HG02571 (cell line): ENCODE data around the gene WNT7A.

Experiments used
- ATAC-seq: cut with Tn5 transposase; IDR thresholded peaks from one replicate; pipeline ENCODE4 v1.9.1; 2021; ENCODE audit warnings: mild to moderate bottlenecking, moderate library complexity; ENCODE audit not compliant: unreplicated experiment

WNT7A gene

DNA sequence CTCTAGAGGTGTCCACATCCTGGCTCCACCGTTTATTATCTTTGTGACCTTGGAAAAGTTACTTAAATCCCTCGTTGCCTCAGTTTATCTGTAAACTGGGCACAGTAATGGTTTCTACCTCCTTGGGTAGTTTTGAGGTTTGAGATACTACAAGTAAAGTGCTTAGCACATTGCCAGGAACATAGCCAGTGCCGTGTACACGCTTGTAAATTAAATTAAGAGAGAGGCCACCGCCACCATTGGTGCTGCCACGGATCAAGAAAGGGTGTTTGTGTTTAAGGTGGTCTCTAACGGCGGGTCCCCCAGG, 5.8 kb upstream of the WNT7A start:
- ATAC-seq = no peak

DNA sequence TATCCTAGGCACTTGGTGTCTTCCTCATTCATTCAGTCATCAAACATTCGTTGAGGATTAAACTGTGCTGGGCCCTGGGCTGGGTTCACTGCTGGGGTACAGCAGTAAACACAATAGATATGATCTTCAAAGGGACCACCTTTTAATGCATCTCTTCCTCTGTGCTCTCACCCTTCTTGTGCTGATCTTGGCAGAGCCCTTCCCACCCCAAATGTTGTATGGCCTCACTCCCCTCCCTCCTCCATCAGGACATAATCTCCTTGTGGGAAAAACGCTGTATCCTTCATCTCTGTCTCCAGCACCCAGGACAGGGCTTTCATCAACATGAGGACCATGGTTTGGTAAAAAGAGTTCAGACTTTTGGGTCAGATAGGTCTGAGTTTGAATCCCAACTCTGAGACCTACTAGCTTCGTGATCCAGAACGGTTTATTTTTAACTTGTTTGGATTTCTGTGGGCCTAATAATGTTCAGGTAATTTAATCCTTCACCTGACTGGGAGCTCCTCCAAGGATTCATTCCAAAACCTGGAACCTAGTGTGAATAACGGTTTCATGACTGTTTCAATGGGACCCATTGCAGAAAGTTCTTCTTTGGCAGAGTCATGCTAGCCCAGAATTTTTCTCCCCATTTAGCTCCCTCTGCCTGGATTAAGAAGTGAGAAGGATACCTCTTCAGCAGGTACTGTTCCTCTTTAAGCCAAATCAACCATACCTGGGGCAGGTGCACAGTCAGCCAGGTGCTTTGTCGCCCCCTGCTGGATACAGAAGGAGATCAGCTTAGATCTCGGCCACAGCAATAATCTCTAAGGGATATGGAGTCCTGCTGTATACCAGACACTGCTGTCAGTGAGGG, 5.2 kb upstream of the WNT7A start:
- no peak for ATAC-seq

DNA sequence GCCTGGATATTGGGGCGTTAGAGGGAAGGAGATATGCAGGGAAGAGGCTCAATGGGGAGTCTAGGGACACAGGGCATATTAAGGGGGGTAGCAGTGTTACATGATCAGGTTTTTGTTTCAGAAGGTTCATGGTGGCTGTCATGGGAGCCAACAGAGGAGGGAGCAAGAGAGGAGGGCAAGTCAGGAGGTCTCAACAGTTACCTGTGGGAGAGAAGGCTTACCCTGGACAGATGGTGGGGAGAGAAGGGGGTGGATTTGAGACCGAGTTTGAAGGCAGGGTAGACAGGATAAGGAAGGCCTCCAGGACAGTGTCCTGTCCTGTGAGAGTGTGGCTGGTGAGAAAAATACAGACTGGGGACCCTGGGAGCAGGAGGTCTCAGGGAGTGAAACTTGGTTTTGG, 3.8 kb upstream of the WNT7A start:
- ATAC-seq = no peak

DNA sequence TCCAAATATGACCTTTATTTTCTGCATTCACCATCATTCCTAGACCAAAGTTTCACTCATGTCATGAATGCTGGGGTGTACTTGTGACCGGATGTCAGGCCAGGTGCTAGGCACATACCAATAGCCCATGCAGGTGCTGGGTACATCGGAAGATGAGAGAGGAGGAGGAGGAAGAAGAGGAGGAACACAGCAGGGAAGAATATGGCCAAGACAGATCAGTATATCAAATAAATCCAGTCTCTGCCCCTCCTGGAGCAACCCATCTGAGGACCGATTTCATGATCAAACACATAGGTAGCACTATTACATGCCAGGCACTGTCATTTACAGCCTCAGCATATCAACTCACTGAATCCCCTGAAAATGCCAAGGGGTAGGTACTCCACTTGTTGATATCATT, 3.0 kb upstream of the WNT7A start:
- ATAC-seq = no peak

DNA sequence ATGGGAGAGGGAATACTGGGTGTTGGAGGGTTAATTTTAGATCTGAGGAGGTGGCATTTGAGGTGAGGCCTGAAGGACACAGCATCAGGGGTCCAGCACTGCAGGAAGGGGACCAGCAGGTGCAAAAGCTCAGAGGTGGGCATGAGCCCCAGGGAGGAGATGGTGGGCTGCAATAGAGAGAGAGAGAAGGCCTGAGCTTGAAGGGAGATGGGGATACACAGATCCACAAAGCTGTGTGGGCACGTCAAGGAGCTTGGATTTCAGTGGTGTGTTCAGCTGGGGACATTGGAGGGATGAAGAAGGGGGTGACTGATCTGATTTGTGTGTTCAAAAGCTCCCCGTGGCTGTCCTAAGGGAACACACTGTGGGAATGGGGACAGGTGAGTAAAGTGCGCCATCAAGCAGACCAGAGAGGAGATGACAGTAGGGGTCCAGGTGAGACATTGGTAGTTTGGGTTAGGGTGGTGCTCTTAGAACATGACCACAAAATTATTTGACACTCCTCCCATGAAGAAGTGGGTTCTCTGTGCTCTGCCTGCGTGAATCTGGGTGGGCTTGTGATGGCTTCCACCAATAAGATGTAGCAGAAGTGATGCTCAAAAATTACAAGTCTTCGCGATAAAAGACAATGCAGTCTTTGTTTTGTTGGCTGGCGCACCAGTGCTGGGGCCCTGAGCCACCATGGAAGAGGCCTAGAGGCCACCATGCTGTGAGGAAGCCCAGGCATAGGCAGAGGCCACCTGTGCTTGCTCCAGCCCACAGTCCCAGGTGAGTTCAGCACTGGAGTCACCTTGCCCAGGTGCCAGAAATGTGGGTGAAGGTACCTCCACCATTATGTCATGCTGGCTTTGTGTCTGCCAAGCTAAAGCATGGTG, 1.9 kb upstream of the WNT7A start:
- no peak for ATAC-seq

DNA sequence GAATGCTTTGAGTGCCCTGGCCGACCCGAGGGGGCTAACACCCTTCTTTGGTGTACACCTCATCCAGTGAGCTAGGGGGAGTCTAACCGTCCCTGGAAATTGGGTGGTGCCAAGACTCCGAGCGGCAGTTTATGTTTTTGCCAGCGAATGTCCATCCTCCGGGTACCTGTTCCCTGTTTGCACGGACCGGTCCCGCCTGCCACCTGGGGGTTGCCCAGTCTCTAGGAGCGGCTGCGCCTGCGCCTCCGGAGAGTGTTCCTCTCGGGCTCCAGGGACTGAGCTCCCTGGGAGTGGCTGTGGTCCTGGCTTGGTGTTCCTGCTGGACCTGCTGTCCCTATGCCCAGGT, 913 bp upstream of the WNT7A start:
- ATAC-seq = no peak

DNA sequence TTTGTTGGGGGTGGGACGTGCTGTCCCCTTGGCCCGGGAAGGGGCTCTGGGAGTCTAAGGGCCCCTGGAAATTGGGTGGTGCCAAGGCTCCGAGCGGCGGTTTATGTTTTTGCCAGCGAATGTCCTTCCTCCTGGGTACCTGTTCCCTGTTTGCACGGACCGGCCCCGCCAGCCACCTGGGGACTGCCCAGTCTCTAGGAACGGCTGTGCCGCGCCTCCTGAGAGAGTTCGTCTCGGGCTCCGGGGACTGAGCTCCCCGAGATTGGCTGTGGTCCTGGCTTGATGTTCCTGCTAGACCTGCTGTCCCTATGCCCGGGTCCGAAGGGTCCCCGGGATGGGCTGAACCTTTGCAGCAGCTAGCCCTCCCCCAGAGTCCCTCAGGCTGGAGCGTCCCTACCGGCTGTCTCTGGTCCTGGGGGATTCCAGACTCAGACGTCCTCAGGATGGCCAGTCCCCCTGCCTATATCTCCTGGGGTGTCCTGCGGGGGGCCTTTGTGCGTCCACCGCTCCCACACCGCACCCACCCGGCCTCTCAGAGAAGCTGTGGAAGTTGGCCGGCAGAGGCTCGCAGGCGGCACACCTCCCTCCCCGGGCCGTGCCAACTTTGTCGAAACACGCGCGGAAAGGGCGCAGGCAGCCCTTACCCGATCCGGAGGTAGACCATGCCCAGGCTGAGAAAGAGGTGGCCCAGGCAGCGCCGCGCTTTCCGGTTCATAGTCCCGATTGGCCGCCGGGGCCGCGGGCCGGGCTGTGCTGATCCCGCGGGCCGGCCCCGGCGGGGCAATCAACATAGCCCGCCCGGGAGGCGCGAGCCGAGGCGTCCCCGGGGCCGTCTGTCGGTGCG, 547 bp downstream of the WNT7A start:
- ATAC-seq = no peak

DNA sequence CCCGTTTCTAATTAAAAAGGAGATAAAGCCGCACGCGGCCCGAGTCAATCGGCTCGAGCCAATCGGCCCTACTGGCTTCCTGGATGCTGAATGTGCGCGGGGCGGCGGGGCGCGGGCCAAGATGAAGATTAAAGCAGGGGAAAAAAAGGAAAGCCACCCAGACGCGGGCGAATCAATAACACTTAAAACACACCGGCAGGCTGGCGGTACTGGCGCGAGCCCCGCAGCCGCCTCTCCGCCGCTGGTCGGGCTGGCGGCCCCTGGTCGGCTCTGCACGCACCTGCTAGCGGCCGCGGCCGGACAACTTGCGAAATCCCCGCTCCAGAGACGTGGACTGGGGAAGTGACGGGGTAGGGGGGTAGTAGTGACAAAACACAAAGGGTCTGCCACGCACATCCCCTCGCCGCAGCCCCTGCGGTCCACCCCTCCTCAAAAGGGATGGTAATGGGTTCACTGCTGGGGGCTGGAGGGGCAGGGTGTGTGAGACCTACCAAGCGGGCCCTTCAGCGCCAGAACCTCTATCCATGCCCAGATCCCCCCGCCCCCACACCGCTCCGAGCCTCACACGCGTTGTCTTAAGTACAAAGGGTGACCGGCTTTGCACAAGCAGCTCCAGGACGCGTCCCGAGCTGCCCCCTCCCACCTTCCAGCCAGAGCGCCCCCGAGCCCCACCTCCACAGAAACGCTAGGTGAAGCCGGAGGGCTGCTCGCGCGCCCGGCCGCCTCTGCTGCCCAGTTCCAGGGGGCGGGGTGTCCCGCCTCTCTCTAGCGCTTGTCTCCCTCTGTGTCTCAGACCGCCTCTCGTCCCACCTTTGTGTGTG, 1.4 kb downstream of the WNT7A start:
- ATAC-seq = no peak

DNA sequence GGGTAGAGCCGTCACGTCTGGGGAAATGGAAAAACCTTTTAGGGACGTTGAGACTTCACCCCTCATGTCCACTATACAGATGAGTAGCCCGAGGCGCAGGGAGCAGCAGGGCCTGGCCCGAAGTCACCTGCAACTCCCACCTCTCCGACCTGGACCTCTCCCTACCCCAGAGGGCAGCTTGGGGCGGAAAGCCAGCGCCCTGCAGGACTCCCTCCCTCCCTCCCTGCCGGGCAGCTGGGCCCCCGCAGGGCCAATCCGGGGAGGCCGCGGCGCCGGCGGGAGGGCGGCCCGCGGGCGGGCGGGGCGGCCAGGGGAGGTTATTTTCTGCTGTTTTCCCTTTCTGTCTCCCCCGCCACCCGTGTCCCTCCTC, 2.0 kb downstream of the WNT7A start:
- ATAC-seq = no peak

DNA sequence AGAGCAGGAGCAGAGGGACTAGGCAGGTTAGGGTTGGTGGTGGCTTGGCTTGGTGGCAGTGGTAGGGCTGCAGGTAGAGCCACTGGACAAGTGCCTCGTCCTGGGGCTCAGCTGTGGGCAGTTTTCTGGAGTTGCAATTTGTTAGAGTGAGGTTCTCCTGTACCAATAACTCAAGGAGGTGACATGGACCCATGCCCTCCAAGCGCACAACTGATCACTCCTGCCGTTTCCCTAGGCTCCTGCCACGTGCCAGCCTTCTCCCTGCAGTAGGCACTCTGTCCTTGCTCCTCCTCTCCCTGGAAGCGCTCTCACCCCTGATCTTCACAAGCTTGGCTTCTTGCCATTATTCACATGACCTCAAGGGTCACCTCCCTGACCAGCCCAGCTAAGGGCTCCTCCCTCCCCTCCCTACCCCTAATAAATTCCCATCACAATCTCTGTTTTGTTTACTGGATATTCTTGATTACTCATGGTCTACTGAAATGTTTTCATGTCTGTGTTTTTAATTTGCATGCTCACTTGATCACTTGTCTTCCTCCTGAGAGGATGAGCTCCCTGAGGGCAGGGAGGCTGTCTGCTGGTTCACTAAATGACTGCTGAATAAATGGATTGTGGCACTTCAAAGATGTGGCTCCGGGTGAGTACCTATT, 3.3 kb downstream of the WNT7A start:
- no peak for ATAC-seq

DNA sequence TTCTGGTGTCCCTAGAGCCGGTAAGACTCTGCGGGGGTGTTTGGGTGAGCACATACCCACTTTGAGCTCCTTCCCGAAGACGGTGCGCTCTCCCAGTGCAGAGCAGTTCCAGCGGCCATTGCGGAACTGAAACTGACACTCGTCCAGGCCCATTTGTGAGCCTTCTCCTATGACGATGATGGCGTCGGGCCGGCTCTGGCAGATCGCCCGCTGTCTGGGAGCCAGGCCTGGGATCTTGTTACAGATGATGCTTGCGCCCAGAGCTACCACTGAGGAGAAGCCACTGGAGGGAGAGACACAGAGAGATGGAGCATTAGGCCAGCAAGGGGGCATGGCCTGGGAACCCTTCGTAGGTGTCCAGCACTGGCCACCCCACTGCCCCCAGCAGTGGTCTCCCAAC, 5.0 kb downstream of the WNT7A start:
- ATAC-seq = no peak

DNA sequence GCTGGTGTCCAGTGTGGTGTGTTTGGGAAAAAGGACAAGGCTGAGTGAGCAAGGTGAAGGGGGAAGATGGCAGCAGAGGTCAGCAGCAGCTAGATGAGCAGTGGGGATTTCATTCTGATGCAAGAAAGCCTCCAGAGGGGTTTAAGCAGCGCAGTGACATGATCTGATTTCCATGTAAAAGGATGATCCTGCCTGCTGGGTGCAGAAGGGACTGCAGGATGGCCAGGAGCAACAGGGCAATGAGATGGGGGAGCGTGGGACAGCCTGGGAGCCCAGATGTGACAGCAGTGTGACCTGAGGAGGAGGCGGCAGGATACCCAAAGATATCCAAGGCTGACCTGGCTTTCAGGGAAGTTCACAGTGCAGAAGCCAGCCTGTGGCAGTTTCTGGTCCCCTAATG, 6.1 kb downstream of the WNT7A start:
- ATAC-seq = no peak

DNA sequence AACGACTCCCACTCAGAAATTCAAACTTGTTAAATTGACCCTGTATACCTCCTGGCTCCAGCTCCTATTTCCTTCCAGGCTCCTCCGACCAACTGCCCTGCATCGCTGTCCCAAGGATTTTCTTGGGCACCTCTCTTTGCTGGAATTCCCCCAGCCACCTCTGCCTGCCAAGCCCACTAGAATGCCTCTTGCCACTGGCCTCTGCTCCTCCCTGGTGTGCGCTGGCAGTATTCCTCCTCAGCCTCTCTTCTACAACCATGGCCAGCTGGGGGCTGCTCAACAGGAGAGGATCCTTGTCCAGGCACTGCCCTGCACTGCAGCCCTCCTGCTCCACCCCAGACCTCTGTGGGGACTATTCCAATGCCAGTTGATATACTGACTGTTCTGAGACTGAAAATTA, 7.4 kb downstream of the WNT7A start:
- no peak for ATAC-seq

DNA sequence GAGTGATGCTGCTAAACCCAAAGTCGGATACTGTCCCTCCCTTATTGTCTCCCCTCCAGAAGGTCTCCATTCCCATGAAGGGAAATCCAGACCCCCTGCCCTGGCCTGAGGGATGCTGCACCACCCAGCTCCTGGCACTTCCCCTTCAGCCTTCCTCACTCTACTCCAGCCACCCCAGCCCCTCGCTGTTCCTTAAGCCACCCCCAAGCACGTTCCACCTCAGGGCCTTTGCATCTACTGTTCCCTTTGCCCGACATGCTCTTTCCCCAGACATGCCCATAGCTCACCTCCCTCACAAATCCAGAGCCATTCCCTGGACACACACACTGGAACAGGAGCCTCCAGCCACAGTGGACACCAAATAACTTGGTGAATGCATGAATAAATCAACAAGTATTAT, 8.1 kb downstream of the WNT7A start:
- no peak for ATAC-seq

DNA sequence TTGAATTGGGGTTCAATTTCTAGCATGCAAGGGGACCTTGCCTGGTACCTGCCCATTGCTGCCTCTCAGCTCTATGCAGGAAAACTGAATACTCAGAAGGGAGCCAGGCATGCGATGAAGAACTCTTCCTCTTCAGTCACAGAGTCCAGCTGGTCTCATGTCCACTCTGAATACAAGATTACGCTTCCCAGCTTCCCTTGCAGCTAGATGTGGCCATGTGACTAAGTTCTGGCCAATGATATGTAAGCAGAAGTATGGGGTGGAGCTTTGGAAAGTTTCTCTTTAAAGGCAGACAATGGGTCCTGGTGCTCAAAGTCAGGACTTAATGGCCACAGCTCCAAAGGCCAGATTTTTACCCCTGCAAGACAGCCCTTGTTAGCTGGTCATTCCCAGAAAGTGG, 9.0 kb downstream of the WNT7A start:
- ATAC-seq = no peak

DNA sequence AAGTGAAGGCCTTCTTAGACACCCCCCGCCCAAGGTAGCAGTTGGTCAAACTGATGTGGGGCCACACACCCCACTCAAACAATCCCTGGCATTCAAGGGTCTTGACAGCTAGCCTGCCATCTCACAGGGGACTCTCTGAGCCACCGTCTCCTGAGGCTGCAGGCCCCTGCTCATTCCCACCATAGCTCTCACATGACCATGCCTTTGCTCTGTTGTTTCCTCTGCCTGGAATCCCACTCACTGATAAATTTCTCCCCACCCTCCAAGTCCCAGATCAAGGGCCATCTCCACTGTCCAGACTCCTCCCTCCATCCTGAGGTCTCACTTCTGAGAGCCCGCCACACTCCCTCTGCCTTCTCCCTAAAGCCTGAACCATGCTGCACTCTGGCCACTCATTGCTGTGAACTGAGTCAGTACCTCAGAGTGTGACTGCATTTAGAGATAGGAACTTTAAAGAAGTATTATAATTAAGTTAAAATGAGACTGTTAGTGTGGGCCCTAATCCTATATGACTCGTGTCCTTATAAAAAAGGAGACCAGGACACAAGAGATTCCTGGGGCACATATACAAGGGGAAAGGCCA, 10.0 kb downstream of the WNT7A start:
- ATAC-seq = no peak

DNA sequence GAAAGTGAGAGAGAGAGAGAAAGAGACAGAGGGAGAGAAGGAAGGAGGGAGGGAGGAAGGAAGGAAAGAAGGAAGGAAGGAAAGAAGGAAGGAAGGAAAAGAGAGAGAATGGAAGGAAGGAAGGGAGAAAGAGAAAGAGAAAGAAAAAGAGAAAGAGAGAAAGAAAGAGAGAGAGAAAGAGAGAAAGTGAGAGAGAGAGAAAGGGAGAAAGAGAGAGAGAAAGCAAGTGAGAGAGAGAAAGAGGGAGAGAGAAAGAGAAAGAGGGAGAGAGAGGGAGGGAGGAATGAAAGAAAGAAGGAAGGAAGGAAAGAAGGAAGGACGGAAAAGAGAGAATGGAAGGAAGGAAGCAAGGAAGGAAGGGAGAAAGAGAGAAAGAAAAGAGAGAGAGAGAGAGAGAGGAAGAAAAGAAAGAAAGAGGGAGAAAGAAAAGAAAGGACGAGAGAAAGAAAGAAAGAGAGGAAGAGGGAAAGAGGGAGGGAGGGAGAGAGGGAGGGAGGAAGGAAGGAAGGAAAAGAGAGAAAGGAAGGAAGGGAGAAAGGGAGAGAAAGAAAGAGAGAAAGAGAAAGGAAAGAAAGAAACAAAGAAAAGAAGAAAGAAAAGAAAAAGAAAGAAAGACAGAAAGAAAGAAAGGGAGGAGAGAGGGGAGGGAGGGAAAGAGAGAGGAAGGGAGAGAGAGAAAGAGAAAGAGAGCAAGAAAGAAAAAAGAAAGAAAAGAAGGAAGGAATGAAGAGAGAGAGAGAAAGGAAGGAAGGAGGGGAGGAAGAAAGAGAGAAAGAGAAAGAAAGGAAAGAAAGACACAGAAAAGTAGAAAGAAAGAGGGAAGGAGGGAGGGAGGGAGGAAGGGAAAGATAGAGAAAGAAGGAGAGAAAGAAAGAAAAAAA, 10.8 kb downstream of the WNT7A start:
- ATAC-seq = no peak

DNA sequence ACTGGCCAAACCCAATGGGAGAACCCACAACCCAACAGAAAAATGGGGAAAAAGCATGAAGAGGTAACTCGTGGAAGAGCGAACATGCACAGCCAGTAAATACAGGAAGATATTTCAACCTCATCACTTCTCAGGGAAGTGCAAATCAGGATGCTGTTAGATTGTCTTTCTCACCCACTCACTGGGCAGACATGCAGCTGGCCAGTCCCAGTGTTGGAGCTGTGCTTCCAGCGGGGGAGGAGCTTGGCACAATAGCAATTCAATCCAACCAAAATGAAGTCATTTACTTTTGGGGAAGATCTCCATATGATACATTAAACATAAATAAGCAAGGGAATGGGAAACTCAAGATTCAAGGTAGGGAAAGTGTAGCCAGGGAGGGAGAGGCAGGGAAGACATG, 12.1 kb downstream of the WNT7A start:
- no peak for ATAC-seq
